Measurements from ENCODE around the gene DIO1.

DIO1 gene

DNA sequence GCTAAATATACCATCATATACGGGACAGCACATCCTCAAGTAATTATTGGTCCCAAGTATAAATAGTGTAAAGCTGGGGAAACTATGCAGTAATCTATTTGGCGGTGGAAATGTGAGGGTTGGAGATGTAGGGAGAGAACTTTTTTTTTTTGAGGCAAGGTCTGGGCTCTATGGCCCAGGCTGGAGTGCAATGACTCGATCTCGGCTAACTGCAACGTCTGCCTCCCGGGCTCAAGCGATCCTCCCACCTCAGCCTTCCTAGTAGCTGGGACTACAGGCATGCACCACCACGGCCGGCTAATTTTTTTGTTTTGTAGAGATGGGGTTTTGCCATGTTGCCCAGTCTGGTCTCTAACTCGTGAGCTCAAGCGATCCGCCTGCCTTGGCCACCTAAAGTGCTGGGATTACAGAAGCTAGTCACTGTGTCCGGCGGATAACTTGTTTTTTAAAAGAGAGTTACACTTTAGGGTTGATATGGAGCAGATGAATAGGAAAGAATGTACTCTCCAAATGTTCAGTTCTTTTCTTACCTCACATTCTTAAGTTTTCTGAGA is 49.6 kb downstream of the DIO1 start:
- no peak for DNase-seq

GRCh38 chr1:53944469-53945182 is 50.6 kb downstream of the DIO1 start:
- DNase-seq, result no peak

- no peak for DNase-seq
Observed at GRCh38 chr1:53945183-53945432, 51.1 kb downstream of the DIO1 start.

- peak; percentile 97 for DNase-seq
Observed at GRCh38 chr1:53945433-53946251, 51.7 kb downstream of the DIO1 start, which contains the start of gene IFT25. Gene IFT25, minus strand, starts transcription at chr1:53945699. Its CDS starts 5,617 bp downstream, at chr1:53940082.

- no peak for DNase-seq
Observed at GRCh38 chr1:53946252-53947171, 52.5 kb downstream of the DIO1 start, which contains the start of gene LRRC42. Gene LRRC42, plus strand, starts transcription at chr1:53946350. Its CDS starts 5,650 bp downstream, at chr1:53952000.

GRCh38 chr1:53947172-53947907 is 53.4 kb downstream of the DIO1 start:
- no peak for DNase-seq

GRCh38 chr1:53948291-53948690 is 54.3 kb downstream of the DIO1 start:
- no peak for DNase-seq

DNA sequence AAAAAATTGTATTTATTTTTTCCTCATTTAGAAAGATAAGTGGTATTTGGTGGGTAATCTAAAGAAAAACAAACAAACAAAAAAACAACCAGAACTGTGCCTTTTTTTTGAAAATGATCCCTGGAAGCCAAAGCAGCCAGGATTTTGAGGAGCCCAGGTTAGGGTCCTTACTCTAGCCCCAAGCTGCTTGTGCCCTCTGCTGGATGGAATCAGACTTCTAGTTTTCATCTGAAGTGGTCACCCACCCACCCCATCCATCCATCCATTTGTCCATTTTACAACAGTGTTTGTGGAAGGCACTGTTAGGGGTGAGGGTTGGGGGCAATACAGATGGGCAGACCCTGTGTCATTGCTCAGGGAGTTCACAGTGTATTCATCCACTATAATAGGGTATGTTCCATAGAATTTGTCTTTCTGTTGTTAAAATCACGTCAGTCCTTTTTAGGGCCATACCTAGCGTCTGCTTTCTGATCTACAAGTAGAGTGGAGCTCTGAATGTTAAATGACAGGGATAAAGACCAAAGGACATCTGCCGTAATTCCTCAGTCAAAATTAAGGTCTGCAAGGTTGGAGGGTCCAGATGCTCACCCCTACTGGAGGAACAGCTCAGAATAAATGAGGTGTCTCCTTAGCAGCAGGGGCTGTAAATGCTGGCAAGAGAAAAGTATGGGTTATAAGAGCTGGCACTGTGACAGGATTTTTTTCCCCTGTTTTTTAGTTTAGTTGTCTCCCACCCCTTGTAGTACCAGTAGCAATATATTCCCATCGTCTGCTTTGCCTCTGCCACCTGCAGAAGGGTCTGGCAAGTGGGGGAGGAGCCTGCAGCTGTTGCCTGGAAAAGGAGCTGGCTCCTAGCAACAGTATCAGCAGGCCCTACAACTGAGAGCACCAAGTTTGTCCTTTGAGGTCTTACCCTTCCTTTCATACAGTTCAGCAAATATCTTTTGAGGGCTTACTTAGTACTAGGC is 55.3 kb downstream of the DIO1 start:
- peak; percentile 44 for DNase-seq

- no peak for DNase-seq
Observed at GRCh38 chr1:53951697-53952096, 57.7 kb downstream of the DIO1 start.

DNA sequence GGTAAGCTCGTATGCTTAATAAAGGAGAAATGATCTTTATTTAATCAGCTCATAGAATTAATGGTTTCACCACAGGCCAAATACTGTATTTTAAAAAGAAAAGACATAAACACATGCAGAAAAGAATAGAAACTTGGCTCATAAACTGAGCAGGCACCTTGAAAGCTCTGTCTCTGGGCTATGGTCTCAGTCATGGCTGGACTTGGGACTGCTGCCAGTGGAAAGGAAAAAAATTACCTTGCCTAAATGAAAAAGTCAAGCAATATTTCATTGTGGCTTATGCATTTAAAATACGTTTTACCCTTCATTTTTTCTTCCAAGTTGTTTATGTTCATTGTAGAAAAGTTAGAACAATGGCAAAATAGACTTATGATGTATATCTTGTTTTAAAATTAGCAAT is 60.1 kb downstream of the DIO1 start:
- no peak for DNase-seq

DNA sequence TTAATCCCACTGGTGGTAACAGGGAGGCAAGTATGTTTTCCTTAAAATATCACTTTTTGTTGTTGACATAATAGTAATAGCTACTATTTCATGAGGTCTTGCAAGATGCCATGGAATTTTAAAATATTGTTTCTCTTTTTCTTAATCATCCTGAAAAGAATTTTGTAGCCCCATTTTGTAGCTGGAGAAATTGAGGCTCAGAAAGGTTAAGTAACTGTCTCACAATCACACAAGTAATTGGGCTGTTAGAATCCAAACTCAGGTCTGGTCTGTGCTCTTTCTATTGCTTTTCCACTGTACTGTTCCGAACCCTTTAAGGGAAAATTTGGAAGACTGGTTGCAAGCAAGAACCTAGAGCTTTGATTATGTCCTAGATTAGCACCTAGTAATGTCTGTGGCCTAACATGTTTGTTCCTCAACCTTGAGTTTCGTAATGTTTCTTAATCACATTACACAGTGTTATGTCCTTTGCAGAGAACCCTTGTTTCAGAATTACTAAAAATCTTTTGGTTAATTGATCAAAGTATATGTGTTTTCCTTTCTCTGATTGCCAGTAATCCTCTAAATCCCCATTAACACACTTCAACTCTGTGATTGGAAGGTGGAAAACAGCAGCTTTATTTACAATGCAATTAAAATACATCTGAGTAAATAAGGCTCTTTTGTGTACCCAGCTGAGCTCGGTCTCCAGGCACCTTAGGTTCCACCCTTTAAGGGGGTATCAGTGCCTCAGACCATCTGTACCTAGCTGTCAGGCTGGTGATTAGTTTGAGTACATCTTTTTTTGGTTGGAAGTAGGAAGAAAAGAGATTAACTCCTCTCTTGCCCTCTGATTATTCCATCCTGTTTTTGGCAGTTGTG is 62.6 kb downstream of the DIO1 start:
- no peak for DNase-seq

GRCh38 chr1:53957194-53957818 is 63.3 kb downstream of the DIO1 start:
- DNase-seq, result no peak

DNA sequence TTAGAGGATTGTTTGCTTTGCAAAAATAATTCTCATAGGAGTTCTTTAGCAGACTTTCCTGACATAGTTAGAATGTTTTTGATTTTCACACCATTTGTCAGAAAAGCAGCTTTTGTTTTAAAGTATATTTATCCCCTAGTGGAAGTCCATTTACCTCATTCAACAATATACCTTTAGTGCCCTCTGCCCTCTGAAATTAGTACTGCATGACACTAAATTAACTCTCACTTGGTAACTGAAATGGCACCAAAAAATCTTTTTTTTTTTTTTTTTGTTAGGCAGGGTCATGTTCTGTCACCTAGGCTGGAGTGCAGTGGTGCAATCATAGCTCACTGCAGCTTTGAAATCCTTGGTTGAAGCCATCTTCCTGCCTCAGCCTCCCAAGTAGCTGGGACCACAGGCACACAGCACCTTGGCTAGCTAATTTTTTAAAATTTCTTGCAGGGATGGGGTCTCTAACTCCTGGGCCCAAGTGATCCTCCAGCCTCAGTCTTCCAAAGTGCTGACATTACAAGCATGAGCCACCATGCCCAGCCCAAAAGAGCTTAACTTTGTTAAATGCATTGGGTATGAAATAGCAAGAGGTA is 65.8 kb downstream of the DIO1 start:
- DNase-seq, result peak; percentile 75

Measured in CD4-positive, alpha-beta T cell treated with Interleukin-17A for 1 hour (primary cell).